ENCODE measurements around the gene C19orf12.
"Not testable (repeated sequence)": the region's sequence is repeated elsewhere in the genome, so short reads cannot be mapped to it uniquely, and the experiment has no call there.

Gene C19orf12

DNA sequence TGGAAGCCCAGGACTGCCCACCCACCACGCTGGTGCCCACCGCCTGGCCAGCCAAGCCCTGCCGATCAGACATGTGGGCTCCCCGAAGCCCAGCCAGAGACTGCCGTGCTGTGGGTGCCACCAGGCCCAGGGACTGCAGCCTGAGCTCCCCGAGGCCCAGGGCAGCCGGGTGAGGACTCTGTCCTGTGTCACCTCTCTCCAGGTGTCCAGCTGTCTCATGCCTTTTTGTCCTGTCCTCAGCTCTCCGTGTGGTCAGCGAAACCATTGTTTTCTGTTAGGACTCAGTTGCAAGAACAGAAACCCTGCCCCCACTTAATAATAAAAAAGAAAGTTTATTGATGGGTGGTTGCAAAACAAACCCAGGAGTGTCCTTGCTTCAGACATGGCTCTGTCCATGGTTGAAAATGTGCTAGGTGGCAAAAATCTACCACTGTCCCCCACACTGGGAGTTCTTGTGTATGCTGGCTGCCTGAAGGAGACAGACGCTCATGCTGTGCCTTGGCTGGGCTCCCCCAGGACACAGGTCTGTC lies 39.9 kb downstream of the C19orf12 start:
- DNase-seq (ENCODE audit: low spot score), result no peak

DNA sequence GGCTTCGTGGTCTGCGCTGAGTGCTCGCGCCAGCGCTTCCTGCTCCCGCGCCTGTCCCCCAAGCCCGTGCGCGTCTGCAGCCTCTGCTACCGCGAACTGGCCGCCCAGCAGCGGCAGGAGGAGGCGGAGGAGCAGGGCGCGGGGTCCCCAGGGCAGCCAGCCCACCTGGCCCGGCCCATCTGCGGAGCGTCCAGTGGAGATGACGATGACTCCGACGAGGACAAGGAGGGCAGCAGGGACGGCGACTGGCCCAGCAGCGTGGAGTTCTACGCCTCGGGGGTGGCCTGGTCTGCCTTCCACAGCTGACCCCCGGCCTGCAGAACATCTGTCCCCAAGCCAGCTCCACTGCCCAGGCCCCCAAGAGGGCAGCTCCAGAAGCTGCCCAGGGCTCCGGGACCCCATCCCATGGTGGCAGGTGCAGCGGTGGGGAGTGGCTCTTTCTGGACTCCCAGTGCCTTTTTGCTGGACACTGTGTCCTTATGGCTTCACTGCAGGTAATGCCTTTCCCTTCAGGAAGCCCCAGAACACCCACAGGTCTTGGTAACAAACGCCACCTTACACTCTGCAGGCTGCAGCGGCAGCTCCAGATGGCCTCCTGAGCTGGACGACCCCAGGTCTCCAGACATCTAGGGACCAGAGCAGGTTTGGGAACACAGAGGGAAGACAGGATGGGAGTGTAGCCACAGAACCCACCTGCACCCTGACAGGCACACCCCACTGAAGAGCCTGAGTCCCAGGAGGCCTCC lies 40.5 kb downstream of the C19orf12 start:
- no peak for DNase-seq (ENCODE audit: low spot score)

DNA sequence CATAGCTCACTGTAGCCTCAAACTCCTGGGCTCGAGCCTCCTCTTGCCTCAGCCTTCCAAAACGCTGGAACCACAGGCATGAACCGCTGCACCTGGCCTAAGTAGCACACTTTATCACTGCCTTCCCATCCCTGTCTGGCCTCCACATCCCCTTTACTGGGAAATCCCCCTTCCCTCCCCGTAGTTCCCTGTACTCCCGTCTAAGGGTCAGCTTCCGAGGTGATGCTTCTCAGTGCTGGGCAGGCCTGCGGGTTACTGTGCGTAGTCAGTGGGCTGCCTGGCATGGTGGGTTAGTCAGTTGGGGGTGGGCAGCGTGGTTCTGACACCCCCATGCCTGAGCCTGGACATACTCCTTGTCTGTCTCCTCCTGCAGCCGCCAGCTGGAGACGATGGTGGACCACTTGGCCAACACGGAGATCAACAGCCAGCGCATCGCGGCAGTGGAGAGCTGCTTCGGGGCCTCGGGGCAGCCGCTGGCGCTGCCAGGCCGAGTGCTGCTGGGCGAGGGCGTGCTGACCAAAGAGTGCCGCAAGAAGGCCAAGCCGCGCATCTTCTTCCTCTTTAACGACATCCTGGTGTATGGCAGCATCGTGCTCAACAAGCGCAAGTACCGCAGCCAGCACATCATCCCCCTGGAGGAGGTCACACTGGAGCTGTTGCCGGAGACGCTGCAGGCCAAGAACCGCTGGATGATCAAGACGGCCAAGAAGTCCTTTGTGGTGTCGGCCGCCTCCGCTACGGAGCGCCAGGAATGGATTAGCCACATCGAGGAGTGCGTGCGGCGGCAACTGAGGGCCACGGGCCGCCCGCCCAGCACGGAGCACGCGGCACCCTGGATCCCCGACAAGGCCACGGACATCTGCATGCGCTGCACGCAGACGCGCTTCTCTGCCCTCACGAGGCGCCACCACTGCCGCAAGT lies 41.4 kb downstream of the C19orf12 start:
- DNase-seq (ENCODE audit: low spot score), result no peak

DNA sequence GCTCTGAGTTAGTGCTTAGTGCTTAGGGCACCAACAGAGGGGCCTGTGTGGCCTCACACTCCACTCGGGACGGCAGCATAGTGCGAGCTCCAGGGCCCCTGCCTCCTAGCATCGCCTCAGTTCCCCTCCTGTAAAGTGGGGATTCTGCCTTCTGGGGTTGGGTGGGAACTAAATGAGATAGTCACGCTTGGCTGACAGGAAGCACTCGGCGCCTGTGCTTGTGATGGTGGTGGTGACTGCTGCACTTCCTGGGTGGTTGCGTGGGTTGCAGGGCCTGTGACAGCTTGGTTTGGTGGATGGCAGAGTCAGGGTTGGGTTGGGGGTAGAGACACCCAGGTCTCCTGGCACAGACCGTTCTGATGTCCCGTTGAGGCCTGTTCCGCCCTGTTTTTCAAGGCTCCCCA lies 42.1 kb downstream of the C19orf12 start:
- peak; percentile 72 for DNase-seq (ENCODE audit: low spot score)

DNA sequence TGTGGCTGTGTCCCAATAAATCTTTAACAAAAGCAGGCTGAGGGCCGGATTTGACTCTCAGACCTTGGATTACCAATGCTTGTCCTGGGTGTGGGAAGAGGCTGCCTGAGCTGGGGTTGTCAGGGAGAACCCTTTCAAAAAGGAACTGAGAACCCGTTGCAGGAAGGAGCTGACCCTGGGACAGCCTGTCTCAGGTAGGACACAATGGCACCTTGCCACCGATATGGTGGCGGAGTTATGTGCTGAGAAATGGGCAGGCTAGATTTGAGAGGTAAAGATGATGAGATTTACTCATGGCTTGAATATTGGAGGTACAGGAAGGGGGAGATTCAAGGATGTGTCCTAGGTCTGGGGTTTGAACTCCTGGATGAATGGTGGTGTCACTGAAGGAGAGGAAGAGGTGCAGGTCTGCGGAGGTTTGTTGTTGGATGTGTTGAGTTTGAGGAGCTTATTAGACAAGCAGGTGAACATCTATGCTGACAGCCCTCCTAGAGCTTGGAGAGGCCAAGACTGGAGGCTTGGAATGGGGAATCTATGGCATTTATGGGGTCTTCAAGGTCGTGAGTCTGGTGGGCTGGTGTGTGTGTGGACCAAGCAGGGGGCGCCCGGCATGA lies 42.6 kb downstream of the C19orf12 start:
- no peak for DNase-seq (ENCODE audit: low spot score)

DNA sequence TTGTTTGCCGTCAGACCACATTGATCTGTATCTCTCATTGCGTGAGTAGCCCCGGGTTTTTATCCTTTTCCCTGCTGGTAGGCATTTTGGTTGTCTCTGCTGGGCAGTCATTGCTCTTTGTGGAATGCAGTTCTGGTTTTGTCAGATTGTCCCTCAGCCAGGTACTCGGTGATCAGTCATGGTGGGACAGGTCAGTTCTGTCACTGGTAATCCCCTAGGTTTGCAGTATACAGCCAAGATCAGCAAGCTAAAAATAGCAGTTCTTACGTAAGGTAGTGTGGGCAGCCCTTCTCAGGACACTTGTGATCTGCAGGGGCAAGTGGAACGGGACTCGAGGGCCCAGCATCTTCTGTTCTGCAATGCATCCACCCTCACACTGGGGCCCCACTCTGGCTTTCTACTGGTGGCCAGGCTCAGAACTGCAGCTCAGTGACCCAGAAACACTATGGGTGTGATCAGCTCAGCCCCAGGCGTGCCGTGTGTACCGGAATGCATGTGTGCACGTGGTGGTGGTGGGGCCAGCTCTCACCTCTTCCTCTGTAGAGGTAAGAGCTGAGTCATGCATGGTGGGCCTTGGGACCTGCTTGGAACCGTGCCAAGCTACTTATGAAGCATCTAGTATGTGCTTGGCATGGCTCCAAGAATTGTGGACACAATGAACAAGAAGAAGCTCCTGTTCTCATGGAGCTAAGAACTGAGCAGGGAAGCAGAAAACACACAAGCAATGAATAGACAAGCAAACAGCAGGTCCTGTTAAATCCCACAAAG lies 43.5 kb downstream of the C19orf12 start:
- DNase-seq (ENCODE audit: low spot score), result peak; percentile 71

DNA sequence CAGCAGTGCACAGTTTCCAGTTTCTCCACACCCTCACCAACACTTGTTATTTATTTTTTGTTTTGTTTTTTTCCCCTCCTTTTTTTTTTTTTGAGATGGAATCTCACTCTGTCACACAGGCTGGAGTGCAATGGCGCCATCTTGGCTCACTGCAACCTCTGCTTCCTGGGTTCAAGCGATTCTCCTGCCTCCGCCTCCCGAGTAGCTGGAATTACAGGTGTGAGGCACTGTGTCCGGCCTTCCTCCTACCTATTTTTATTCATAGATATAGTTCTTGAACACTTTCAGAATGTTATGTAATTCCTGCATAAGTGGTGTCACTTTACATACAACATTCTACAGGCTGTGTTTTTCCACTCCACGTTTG lies 44.1 kb downstream of the C19orf12 start:
- DNase-seq (ENCODE audit: low spot score), result not testable (repeated sequence)

DNA sequence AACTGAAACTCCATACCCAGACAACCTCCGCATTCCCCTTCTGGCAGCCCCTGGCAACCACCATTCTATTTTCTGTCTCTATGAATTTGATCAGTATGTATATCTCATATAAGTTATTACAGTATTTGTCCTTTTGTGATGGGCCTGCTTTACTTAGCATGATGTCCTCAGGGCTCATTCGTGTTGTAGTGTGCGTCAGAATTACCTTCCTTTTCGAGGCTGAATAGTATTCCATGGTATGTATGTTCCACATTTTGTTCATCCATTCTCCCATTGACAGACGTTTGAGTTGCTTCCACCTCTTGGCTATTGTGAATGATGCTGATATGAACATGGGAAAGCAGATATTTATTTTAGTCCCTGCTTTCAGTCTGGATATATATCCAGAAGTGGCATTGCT lies 44.8 kb downstream of the C19orf12 start:
- no peak for DNase-seq (ENCODE audit: low spot score)

DNA sequence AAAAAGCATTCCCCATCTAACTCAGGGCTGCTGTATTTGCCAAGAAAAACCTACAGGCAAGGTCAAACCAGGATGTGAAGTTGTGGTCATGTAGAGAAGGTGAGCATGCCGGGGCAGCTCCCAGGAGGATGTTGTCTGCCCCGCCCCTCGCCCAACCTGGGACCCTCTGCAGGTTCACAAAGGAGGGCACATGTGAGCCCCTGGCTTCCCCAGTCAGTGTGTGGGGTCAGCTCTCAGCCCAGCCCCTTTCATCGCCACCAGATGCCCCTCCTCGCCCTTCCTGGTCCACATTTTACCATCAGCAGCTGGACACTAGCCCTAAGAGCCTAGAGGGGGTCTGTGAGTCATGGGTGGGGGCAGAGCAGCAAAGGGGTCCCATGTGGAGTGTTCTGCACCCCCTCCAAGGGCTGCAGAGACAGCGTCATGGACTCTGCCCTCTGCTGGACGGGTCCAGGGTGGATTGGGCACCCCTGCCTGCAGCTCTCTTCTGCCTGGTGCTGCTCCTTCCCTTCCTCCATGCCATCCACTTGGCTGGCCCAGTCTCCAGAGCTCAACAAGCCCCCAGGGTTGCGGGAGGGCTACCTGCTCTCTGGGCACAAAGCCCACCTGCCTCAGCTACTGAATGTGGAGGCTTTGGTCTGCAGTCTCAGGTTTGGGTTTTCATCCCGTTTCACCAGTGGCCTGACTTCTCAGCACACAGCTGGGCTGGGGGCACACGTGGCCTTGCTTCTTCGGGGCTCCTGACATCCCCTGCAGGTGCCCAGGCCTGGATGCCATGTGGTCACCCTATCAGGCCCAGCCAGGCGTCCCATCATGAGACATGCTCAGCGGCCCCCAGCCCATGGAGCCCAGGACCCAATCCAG lies 46.1 kb downstream of the C19orf12 start:
- no peak for DNase-seq (ENCODE audit: low spot score)

DNA sequence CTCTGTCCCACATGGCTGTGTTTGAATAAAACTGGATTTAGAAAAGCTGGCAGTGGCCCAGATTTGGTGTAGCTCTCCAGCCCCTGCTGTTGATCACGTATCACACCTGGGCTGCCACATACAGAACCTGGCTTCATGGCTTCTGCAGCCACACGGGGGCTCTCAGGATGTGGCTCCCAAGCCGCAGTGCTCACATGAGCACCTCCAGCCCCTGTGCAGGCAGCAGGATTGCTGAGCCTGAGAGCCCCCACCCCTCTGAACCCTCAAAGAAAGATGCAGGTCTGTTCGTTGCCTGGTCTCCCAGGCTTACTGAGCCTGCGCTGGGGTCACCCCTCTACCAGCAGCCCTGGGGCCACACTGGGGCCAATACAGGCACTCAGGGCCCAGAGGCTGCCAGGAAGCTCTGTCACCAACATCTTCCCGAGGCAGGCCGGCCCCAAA lies 47.1 kb downstream of the C19orf12 start:
- no peak for DNase-seq (ENCODE audit: low spot score)

DNA sequence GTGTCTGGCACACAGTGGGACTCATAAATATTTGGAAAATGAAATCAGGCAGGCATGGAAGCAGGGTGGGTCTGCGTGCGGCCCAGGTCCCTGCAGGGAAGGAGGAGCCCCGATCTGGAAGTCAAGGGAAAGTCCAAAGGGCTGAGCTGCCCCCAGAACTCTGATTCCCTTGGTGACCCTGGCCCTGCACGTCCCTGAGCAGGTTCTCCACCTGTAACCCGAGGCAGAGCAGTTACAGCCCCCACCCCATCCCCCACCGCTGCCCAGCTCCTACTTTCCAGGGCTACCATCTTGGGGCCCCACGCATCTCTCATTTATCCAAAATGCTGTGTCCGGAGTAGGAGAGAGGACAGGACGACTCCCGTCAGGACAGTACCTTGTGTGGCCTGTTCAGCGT lies 47.7 kb downstream of the C19orf12 start:
- DNase-seq (ENCODE audit: low spot score), result no peak

DNA sequence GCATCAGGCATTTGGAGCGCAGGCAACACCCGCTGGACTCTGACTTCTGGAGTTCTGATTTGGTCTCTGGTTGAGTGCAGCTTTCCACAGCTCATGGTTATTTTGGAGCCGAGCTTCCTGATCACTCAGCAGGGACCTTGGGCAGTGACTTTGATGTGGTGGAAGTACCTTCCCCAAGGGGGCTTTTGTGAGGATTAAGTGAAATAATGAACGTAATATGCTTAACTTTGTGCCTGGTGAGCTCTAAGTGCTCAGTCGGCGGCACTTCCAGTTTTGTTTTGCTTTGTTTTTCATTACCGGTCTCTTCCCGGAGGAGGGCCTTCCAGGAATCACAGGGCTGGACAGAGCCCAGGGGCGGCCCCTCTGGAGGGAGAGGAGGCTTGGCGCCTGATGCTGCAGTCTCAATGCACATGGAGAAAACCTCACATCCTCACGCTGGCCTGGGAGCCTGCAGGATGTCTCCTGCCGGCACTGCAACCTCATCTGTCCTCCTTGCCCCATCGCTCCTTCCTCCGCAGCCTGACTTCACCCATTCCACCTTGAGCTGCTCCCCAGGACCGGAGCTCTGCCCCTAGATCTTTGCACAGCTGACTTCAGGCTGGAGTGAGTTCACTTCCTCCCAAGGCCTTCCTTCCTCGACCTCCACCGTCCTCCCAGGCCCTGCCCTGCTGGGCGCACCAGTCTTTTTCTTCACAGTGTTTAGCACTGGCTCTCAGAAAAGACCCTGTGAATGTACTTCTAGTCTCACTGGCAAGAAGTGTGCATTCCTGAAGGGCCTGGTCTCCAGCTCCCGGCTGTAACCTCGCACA lies 48.3 kb downstream of the C19orf12 start:
- DNase-seq (ENCODE audit: low spot score), result no peak

DNA sequence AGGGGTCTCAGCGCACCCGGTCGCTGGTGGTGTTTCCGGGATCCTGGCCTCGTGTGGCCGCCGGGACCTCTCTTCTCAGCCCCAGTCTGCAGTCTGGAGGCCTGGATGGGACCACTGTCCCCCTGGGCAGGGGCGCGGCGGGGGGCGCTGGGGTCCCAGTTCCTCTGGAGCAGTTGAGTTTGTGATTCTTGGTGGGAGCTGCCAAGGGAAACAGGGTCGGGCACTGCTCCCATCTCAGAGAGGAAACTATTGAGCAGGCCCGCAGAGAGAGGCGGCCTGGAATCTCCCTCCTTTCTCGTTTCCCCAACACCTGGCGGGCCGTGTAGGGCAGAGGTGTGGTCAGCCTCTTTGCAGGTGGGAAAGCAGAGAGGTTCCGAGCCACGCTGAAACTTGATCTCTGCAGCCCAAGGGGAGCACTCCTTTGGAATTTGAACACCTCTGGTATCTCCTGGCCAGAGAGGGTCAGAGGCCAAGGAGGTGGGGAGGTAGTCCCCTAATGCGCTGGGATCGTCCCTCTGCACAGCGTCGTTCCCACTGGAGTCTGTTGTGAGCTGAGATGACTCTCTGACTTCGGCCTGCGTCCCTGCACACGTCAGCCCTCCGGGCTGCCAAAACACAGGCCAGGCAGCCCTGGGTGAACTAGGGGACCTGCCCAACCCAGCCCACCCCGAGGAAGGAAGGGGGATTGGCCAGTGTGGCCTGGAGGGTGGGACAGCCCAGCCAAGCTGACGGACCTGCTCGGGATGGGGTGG lies 49.1 kb downstream of the C19orf12 start:
- no peak for DNase-seq (ENCODE audit: low spot score)

DNA sequence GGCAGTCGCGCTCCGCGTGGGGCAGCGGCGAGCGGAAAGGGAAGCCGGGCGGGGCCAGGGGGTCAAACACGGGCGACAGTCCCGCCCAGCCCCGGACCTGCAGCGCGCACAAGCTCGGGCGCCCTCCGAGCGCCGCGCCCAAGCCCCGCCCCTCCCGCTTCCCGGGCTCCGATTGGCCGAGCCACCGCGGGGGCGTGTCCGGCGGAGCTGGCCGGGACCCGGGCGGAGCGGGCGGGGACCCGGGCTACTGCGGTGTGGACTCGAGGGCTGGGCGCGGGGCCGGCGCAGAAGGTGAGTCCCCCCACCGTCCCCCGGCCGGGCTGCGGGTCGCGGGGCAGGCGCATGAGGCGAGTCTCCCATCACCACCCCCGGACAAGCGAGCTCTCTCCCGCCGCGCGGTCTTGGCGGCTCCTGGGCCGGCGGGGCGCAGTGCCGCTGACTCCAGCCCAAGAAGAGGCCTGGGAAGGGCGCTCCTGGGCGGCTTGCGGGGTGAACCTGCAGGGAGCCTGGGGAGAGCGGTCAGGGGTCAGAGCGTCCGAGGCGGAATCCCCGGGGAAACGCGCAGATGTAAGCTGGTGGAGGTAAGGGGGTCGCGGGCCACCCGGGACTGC lies 49.7 kb downstream of the C19orf12 start, which contains the start of gene PLEKHF1:
TSS of gene PLEKHF1 (plus strand) at position 247 of the 611 bp plus-strand sequence. CDS start 8,379 bp downstream, outside the sequence.
- DNase-seq (ENCODE audit: low spot score), result peak; percentile 94

DNA sequence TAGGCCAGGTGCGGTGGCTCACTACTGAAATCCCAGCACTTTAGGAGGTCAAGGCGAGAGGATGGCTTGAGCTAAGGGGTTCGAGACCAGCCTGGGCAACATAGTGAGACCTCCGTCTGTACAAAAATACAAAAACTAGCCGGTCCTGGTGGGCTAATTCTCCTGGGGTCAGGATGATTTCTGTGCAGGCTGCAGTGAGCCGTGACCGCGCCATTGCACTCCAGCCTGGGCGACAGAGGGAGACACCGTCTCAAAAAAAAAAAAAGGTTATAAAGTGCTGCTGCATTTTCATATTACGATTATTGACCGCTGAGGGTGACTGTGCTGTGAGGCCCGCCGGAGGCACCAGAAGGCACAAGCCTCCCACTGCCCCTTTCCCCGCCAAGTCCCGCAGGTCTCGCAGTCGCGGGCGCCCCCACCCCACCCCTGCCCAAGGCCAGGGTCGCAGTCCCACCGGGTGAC lies 50.3 kb downstream of the C19orf12 start:
- DNase-seq (ENCODE audit: low spot score), result no peak

DNA sequence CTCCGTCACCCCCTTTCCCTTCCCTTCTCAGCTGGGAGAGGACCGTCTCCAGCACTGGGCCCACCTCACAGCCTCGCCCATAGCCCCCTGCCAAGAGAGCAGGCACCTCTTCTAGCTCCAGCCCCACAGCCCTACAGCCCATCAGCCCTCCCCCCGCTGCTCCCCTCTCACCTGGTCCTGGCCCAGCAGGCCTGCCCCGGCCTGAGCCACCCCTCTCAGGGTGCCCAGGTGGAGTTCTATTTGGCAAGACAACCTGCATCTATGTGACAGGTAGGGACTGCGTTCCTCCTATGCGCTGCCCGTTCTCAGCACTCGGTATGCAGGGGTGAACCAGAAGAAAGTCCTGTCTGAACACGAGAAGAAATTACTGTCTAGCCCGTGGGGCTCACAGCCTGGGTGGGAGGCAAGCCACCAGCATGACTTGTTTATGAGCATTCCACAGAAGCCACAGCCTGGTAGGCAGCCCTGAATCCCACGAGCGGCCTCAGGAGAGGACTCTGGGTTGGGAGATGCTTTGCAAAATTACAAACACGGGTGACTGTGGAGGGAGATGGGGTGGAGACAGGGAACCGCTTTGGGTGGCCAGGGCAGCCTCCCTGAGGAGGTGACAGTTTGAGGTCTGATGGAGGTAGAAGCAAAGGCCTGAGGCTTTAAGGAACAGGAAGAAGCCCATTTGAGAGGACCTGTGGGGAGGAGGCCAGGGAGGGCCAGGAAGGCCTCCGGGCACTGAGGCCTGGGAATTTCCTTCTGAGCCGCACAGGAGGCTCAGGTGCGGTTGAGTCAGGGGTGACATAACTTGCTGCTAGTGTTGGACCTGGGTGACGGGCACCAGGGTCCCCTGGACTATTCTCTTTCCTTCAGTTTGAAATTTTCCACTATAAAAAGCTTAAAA lies 51.0 kb downstream of the C19orf12 start:
- no peak for DNase-seq (ENCODE audit: low spot score)
